Lower lobe of right lung (tissue), 2 donors: ENCODE measurements around the gene ZEB2. TPM values are rescaled to one million over a fixed set of nuclear protein-coding genes. Genes with fewer than 3 reads are reported as not detected.

ENCODE experiments used
- ATAC-seq, 2 donors: fragments of 200-7000 bp; cut with Tn5 transposase; one replicate each; pipeline ENCODE4 v1.9.1; 2020 to 2022; ENCODE audit warnings: mild to moderate bottlenecking in 2 of 2, moderate library complexity in 2 of 2
- DNase-seq: peaks from one replicate; pipeline ENCODE4 v3.0.0-alpha.2; 2020
- H3K27ac ChIP-seq: fragments of 200-600 bp; one replicate; pipeline ENCODE4 v1.8.0; 2022
- H3K27me3 ChIP-seq: fragments of 200-600 bp; one replicate; pipeline ENCODE4 v1.8.0; 2022; ENCODE audit warnings: low read depth
- H3K36me3 ChIP-seq: fragments of 200-600 bp; one replicate; pipeline ENCODE4 v1.8.0; 2022; ENCODE audit warnings: mild to moderate bottlenecking
- H3K4me1 ChIP-seq: fragments of 200-600 bp; one replicate; pipeline ENCODE4 v1.8.0; 2022
- H3K4me3 ChIP-seq: fragments of 200-600 bp; one replicate; pipeline ENCODE4 v1.8.0; 2022; ENCODE audit warnings: mild to moderate bottlenecking
- H3K9me3 ChIP-seq: fragments of 200-600 bp; one replicate; pipeline ENCODE4 v1.8.0; 2022
- intact Hi-C: fragments of 100-400 bp; cut with DNase I; formaldehyde crosslinking; loops from one replicate; pipeline ENCODE4 v1.11.0; 2022
- long read RNA-seq: library from polyadenylated mRNA; unstranded; transcript quantifications from one replicate; pipeline ENCODE4 v2.0.0, GENCODE V29; 2021
- total RNA-seq: library from RNA; stranded (reverse); fragmentation: NEBNext Ultra II Directional; extraction: Animal tissue kit (Norgen Biotek cat#: 25700); gene quantifications from one replicate; pipeline ENCODE4 v1.2.1, GENCODE V29; 2021
- TF ChIP-seq, protein P1 (sequence below): fragments of 200-600 bp; IDR thresholded peaks from one replicate; pipeline ENCODE4 v1.8.0; 2022; ENCODE audit warnings: antibody characterized with exemption, mild to moderate bottlenecking
- donor health status: DM: no; HTN: yes; CAD: no; lungs with severe emphysema.

The ZEB2 gene
- total RNA-seq, result 220 TPM
- long read RNA-seq, full-length matches to known transcripts, result 25 of 89 reads
- long read RNA-seq, partial matches to known transcripts, result 17 of 89 reads
- long read RNA-seq, other reads (novel, unspliced or antisense), result 47 of 89 reads

DNA sequence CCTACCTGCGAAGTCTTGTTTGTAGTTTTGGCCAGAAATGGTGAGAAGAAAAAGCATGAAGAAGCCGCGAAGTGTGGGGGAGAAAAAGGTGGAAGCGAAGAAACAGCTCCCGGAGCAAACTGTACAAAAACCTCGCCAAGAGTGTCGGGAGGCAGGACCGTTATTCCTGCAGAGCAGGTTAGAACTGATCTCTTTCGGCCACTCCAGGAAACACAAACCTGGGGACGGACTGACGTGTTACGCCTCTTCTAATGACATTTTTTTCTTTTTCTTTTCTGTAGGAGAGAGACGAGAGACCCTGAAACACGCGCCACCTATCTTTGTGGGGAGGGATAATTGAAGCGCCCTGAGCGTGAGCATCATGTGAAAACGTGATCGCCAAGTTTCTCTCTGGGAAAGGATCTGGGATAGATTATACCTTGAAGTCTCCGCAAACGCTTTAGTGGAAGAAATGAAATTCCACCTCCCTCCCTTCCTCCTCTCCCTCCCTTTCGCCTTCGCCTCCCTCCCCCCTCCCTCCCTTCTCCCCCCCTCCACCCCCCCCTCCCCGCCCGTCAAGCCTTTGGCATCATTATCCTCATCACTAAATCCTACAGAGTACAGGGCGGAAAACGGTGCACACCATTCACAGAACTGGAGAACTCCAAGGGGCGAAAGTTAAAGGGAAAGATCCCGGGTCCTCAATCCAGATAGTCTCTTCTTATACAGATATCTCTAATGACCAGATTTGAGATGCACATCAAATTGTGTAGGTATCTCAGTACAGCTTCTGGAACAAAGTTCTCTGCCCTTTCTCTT is at the start of gene ZEB2:
Gene ZEB2 (minus strand): TSS at position 186 of the 798 bp plus-strand sequence. CDS start 2,769 bp downstream, outside the sequence.
- intact Hi-C loops, result no loop called here
- H3K27me3 ChIP-seq, result peaks cover 27% of the 10 kb centered on the region

DNA sequence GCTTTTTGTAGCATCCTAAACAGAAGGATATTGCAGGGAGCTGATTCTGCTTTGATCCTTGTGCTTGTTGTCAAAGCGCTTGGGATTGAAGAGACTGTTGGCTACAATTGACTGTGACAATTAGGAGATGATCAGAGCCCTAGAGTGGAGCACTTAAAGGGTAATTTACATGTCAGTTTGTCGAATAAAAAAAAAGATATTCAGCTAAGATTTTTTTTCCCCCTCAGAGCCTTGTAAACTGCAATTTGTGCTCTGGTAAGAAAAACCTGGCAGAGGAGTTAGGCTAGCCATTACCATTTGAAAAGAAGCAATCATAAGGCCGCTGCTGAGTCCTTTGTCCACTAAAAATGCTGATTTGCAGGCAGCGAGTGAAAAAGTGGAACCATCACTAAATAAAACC is 47.8 kb upstream of the ZEB2 start:
- H3K27me3 ChIP-seq, result no peaks in the 10 kb centered on the region
- H3K4me1 ChIP-seq, result no peaks in the 10 kb centered on the region
- no peak overlapping the region for H3K27ac ChIP-seq
- H3K9me3 ChIP-seq, result no peaks in the 10 kb centered on the region
- DNase-seq, result no peak
- no peak overlapping the region for H3K4me3 ChIP-seq
- TF ChIP-seq, protein P1, sequence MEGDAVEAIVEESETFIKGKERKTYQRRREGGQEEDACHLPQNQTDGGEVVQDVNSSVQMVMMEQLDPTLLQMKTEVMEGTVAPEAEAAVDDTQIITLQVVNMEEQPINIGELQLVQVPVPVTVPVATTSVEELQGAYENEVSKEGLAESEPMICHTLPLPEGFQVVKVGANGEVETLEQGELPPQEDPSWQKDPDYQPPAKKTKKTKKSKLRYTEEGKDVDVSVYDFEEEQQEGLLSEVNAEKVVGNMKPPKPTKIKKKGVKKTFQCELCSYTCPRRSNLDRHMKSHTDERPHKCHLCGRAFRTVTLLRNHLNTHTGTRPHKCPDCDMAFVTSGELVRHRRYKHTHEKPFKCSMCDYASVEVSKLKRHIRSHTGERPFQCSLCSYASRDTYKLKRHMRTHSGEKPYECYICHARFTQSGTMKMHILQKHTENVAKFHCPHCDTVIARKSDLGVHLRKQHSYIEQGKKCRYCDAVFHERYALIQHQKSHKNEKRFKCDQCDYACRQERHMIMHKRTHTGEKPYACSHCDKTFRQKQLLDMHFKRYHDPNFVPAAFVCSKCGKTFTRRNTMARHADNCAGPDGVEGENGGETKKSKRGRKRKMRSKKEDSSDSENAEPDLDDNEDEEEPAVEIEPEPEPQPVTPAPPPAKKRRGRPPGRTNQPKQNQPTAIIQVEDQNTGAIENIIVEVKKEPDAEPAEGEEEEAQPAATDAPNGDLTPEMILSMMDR, result no peak
- no peak for ATAC-seq
- H3K36me3 ChIP-seq, result no peaks in the 10 kb centered on the region
- intact Hi-C loops, result no loop called here

More for the DNA sequence above, at the start of gene ZEB2:
- H3K4me1 ChIP-seq, result peaks cover 11% of the 10 kb centered on the region
- peak within 1 kb of the TSS; percentile 98 for H3K27ac ChIP-seq
- peak within 1 kb of the TSS; percentile 70 for H3K4me3 ChIP-seq
- H3K9me3 ChIP-seq, result no peaks in the 10 kb centered on the region
- DNase-seq (peak; percentile 57), ATAC-seq (peak; percentile 26 to 51)
- no peaks in the 10 kb centered on the region for H3K36me3 ChIP-seq
- TF ChIP-seq, protein P1, result peak; percentile 50

DNA sequence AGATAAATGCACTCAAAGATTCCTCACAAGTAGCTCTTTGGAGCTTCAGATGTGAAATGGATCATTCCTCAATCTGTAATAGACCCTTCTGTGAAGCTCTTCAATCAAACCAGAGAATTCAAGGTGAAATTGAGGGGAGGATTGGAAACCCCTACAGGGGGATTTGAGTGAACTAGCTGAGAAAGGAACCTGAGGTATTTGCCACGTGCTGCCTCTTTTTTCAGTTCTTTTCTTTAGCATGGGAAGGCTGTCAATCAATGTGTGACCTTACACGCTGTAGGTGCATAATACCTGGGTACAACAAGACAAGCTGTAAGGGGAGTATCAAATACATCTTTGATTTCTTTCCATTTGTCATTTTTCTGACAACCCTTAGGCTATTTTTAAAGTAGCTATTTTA is 46.5 kb upstream of the ZEB2 start:
- no peak overlapping the region for H3K27ac ChIP-seq
- DNase-seq, result no peak
- no peak for ATAC-seq
- H3K9me3 ChIP-seq, result no peaks in the 10 kb centered on the region
- no peaks in the 10 kb centered on the region for H3K4me1 ChIP-seq
- TF ChIP-seq, protein P1, result no peak
- intact Hi-C loops, result no loop called here
- no peak overlapping the region for H3K4me3 ChIP-seq
- no peaks in the 10 kb centered on the region for H3K27me3 ChIP-seq
- H3K36me3 ChIP-seq, result no peaks in the 10 kb centered on the region

DNA sequence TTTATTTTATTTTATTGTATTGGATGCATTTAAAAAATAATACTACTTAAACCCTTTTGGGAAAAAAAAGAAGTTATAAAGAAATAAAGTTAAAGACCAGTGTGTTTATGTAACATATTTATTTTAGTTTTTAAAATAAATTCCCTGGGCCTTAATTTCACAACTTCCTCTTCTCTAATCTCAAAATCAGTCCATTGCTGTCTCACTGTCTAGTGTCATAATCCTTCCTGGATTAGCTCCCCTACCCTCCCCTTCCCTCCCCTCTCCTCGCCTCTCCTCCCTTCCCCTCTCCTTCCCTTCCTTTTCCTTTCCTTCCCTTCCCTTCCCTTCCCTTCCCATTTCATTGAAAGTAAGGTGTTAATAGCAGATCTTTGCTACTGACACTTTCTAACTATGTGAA is 40.3 kb upstream of the ZEB2 start:
- Histone ChIP-seq H3K36me3 (no peaks in the 10 kb centered on the region), H3K27ac (no peak overlapping the region), H3K4me1 (no peaks in the 10 kb centered on the region), H3K9me3 (no peaks in the 10 kb centered on the region), H3K4me3 (no peak overlapping the region), H3K27me3 (no peaks in the 10 kb centered on the region)
- TF ChIP-seq, protein P1, result no peak
- intact Hi-C loops, result no loop called here
- no peak for DNase-seq
- no peak for ATAC-seq

DNA sequence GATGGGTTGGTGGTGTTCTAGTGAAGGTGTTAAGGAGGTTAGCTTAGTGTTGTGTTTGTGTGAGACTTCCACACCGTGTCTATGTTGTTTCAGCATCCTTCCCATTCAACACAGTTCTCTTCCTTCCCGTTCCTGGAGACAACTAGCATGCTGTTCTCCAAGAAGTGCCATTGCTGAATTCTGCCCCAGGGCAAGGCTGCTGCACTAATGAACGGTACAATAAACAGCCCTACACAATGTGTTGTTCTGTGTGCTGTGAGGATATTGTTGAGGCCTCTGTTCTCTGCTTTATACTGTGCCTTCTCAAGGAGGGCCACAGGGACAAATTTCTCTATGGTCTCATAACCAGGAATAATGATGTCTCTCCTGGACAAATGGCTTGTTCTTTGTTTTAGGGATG is 39.8 kb upstream of the ZEB2 start:
- H3K36me3 ChIP-seq, result no peaks in the 10 kb centered on the region
- ATAC-seq (no peak), DNase-seq (no peak)

More for the DNA sequence above, 39.8 kb upstream of the ZEB2 start:
- TF ChIP-seq, protein P1, result no peak
- Histone ChIP-seq H3K9me3 (no peaks in the 10 kb centered on the region), H3K4me1 (no peaks in the 10 kb centered on the region), H3K4me3 (no peak overlapping the region), H3K27ac (no peak overlapping the region), H3K27me3 (no peaks in the 10 kb centered on the region)
- intact Hi-C loops, result no loop called here
